Bone marrow (tissue), 2 donors: Measurements from ENCODE around the gene HMCN1.

Source experiments
- DNase-seq, 2 donors: peaks; one replicate each; lab custom pipeline; 2025; lab: John Stamatoyannopoulos, UW

HMCN1 gene

DNA sequence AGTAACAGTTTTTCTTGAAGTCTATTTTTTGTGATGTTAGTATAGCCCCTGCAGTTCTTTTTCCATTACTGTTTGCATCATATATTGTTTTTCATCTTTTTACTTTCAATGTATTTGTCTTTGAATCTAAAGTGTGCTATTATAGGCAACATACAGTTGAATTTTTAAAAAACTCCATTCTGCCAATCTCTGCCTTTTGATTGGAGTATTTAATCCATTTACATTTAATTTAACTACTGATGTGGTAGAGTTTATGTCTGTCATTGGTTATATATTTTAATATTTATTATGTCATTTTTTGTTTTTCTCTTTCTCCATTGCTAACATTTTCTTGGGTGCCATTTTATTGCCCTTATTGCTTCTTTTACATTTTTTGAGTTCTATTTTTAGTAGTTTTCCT is 296.3 kb downstream of the HMCN1 start:
- DNase-seq, result no peak

DNA sequence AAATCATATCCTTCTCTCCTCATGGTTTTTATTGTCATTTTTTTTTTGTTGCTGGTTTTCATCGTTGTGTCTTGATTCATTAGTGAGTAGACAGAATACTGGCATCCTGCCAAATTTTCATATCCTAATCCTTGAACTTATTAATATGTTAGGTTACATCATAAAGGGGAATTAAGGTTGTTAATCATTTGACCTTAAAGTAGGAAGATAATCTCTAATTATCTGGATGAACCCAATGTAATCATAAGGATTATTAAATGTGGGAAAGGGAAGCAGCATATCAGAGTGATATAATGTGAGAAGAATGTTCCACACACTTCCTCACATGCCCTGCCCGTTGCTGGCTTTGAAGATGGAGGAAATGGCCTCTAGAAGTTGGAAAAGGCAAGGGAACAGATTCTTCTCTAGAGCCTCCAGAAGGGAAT is 299.7 kb downstream of the HMCN1 start:
- no peak for DNase-seq

DNA sequence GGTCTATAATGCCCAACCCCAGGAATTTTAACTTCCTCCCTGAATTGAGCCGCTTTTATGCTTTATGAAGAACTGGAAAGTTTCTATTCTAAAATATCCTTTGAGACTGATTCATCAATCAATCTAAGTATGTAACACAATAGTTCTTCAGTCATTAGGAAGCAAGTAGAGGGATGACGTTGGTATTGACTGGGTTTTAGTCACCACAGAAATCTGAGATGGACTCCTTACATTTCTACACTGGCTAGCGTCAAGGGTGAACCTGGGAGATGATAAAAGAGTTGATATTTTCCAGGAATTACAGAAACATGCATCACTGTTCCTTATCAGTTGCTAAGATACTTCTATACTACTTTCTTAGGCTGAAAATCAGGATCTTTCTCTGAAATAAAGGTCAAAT is 308.0 kb downstream of the HMCN1 start:
- no peak for DNase-seq

- DNase-seq, result no peak
Observed at GRCh38 chr1:186043296-186043695, 309.1 kb downstream of the HMCN1 start.

- DNase-seq, result no peak
Observed at GRCh38 chr1:186044079-186044685, 310.0 kb downstream of the HMCN1 start.

- no peak for DNase-seq
Observed at GRCh38 chr1:186046437-186047211, 312.4 kb downstream of the HMCN1 start.

- no peak for DNase-seq
Observed at GRCh38 chr1:186050360-186050759, 316.2 kb downstream of the HMCN1 start.

DNA sequence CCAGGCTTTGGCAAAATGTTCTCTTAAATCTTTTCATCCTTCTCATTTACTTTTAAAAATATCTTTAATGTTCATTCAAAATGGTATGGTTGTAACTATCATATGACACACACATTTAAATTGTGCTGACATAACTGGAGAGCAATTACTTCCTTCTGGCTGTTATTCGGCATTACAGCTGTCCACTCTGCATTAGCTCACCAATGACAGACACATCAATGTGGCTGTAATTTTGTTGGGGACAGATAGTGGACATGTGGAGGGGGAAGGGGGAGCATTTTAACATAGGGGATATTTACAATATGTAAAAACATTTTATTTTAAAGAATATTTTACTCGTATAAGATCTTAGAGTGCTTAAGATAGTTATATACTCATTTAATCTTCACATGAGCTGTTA is 319.8 kb downstream of the HMCN1 start:
- no peak for DNase-seq

GRCh38 chr1:186054932-186055331 is 320.7 kb downstream of the HMCN1 start:
- DNase-seq, result no peak

DNA sequence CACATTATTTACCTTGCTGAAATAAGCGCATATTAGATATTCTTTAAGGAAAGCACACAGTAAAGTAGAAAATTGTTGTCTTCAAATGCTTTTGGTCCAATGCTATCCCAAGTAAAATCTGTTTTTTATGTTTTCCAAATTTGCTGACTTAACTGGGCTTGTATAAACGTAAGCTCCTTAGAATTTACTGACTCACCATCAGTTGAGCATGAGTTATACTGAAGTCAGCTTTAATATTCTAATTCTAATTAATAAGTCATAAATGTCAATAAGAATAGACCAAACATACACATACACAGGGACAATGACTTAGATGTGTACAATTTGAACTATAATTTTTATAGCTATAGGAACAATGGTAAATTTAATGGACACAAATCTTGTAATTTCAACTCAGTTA is 321.7 kb downstream of the HMCN1 start:
- no peak for DNase-seq

GRCh38 chr1:186057086-186057485 is 322.9 kb downstream of the HMCN1 start:
- DNase-seq, result no peak

GRCh38 chr1:186059311-186059710 is 325.1 kb downstream of the HMCN1 start:
- no peak for DNase-seq

- no peak for DNase-seq
Observed at GRCh38 chr1:186059752-186060151, 325.6 kb downstream of the HMCN1 start.

DNA sequence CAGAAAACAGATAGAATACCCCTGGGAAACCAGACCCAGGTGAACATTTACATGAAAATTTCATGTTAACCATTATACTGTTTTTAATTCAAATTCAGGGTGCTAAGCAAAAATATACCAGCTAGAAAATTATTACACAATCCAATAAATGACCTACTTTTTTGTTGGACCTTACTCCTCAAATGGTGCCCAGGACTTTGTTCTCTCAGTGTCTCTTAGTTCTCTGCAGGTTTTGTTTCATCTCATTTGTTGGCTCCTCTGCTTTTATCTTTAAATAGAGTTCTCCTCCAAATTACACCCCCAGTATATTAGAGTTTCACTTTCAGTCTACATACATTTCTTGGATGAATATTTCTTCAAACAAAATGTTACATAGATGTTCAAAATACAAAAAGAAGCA is 326.0 kb downstream of the HMCN1 start:
- no peak for DNase-seq

DNA sequence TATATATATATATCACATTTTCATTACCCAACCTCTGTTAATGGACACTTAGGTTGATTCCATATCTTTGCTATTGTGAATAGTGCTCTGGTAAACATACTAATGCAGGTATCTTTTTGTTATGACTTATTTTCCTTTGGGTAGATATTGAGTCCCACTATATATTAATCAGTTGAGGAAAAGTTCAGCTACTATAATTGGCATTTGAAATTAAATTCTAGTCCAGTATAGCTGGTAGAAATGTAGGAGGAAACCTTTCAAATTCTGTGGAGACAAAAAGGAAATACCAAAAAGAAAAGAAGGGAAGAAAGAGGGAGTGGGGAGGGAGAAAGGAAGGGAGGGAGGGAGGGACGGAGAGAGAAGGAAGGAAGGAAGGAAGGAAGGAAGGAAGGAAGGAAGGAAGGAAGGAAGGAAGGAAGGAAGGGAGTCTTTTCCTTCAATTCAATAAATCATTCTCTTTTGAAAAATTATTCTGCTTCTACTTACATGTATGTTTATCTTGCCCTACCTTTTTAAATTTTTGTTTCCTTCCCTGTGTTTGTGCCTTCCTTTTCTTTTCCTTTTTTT is 329.0 kb downstream of the HMCN1 start:
- DNase-seq, result no peak

DNA sequence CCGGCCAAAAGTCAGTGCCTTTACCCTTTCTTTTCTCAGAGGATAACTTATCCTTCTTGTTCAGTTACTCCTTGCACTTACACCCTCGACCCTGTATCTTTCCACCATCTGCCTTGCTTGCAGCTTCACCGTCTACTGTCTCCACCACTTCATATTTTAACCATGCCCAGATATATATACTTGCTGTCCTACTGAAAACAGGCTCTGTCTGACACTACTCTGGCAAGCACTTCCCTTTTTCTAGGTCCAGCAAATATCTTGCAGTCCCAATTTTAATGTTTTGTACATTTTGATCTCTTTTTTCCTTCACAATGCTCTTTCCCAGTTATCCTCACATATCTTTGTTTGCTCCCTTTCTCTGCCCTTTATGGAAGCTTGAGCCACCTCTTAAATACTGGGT is 332.2 kb downstream of the HMCN1 start:
- DNase-seq, result no peak

GRCh38 chr1:186073697-186074096 is 339.5 kb downstream of the HMCN1 start:
- DNase-seq, result no peak

DNA sequence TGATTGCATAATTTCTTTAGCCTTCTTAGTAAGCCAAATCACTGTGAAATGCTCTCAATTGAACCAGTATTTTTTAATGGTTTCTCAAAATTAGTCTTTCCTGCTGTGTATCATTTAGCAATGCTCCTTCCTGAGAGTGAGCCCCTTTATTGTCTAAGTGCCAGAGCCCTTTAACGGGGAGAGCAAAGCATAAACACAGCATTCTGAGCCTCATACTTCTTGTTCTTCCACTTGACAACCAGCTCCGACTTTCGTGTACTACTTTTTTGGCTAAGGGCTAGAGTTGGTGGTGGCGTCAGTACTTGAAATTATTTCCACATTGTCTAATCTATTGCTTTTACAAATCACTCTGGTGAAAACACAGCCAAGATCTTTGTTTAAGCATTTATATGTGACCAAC is 341.8 kb downstream of the HMCN1 start:
- DNase-seq, result no peak

GRCh38 chr1:186078245-186078644 is 344.1 kb downstream of the HMCN1 start:
- DNase-seq, result no peak

- no peak for DNase-seq
Observed at GRCh38 chr1:186079084-186079684, 345.0 kb downstream of the HMCN1 start.

DNA sequence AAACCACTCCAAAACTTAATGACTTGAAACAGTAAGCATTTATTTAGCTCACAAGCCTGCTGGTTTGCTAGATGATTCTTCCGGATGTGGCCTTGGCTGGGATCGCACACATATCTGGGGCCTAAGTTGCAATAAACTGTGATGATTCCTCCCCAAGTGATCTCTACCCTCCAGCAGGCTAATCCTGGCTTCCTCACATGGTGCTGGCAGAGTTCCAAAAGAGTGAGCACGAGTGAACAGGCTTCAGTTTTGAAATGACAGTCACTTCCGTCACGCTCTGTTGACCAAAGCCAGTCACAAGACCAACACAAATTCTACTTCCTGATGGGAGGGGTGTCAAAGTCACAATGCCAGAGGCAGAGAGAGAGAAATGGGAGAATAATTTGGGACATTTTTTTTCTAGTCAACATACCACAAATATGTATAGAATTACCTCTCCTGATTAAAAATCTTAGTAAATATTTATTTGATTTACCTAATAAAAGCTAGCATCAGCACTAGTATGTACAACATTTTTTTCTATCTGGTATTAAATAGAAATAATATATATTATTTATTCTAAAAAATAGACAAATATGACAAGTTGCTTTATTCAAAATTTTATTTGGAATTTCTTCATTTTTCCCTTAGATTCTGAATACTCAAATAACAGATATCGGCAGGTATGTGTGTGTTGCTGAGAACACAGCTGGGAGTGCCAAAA is 348.2 kb downstream of the HMCN1 start:
- peak in 1 of 2 donors; percentile 6 for DNase-seq

DNA sequence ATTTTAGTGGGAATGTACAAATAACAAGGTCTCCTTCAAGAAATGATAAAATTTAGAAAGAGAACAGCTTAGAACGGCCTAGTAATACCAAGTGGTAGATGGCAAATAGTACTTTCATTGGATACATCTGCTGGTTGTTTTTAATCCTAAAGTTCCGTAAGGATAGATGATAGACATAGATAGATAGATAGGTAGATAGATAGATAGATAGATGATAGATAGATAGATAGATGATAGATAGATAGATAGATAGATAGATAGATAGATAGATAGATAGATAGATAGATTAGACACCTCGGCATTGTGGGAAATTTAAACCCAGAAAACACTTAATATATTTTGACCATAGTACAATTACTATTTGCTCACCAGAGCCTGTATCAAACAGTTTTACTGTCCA is 352.4 kb downstream of the HMCN1 start:
- no peak for DNase-seq
